ENCODE results near the gene CEBPZ.
"Not testable (repeated sequence)": the region's sequence is repeated elsewhere in the genome, so short reads cannot be mapped to it uniquely, and the experiment has no call there.

CEBPZ gene

DNA sequence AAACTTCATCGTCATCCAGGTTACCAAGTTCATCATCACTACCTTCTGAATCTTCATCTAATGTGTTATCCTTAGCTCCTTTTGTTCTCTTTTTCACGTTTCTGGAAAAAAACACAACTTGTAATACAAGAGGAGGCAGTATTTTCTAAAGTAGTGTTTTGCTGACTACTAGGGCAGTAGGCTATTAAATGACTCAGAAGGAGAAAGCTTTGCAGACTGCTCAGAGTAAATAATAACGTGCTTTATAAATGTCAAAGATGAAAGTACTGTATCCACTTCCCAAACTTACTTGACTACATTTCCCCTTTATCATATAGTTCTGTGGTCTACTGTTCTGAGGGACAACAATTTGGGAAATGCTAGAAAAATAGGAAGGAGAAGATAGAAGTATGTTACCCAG is 19.5 kb downstream of the CEBPZ start:
- DNase-seq = no peak

DNA sequence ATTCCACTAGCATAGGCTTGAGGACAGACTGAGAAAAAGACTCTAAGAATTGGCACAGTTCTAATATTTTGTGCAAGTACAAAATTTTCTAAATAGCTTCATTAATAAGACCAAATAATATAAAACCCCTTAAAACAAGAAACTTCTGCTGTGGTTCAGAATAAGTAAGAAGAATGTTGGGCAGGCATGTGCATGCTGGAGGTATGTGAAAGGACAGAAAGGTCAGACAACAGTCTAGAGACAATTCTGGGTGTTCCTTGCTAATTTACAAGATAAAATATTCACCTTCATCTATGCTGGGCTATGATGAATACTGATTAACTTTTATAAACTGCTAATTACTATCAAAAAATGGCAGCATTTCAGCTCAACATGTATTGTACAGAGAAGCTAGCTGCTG is 20.2 kb downstream of the CEBPZ start:
- DNase-seq = no peak

DNA sequence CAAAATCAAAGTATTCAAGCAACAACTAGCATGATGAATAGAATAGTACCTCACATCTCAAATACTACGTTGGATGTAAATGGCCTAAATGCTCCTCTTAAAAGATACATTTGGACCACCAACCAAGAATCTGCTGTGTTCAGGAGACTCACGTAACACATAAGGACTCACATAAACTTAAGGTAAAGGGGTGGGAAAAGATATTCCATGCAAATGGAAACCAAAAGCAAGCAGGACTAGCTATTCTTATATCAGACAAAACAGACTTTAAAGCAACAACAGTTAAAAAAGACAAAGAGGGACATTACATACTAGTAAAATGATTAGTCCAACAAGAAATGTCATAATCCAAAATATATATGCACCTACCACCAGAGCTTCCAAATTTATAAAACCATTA is 24.6 kb downstream of the CEBPZ start:
- not testable (repeated sequence) for DNase-seq

DNA sequence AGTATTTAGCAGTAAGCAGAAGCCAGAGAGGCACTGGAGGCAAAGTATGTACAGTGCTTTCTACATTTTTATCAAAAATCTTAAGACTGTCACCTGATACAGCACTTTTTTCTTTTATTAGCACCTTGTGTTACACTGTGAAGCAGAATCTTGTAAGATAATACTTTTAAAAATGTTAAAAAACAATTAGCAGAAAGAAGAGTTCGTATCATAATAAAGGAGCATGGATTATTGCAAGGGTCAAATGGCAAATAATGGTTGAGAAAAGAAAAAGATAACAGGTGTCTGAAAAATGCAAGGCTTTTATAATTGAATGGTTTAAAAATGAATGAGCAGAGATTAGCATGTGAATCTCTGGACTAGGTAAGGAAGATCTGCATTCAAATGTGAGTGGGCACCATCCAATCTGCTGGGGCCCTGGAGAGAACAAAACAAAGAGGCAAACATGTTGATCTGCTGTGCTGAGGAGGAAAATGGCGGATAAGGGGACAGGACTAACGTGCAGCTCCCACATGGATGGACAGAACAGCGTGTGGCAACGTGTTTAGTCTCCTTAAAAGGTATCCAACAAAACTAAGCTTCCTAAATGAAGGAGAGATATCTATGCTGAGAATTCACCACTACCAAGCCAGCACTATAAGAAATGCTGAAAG is 25.6 kb downstream of the CEBPZ start:
- DNase-seq = no peak

DNA sequence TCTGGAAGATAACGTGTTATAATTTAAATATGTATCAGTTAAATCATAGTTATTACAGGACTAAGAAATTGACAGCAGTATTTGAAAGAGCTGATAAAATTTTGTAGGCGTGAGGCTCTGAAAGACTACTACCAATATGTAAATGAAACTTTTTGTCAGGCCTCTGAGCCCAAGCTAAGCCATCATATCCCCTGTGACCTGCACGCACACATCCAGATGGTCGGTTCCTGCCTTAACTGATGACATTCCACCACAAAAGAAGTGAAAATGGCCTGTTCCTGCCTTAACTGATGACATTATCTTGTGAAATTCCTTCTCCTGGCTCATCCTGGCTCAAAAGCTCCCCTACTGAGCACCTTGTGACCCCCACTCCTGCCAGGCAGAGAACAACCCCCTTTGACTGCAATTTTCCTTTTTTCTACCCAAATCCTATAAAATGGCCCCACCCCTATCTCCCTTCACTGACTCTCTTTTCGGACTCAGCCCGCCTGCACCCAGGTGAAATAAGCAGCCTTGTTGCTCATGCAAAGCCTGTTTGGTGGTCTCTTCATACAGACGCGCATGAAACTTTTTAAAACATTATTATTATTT is 26.2 kb downstream of the CEBPZ start:
- not testable (repeated sequence) for DNase-seq

DNA sequence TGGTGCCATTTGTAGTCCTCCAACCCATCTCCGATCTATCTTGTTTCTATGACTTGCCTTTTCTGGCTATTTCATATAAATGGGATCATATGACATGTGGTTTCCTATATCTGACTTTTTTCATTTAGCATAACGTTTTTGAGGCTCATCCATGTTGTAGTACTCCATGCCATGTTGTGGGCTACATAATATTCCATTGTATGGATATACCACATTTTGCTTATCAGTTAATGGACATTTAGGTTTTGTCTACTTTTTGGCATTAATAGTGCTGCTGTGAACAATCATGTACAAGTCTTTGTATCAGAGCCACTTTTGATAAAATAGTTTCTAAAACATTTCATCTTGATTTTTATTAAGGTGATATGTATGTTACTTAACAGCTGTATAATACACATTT is 27.7 kb downstream of the CEBPZ start:
- no peak for DNase-seq

DNA sequence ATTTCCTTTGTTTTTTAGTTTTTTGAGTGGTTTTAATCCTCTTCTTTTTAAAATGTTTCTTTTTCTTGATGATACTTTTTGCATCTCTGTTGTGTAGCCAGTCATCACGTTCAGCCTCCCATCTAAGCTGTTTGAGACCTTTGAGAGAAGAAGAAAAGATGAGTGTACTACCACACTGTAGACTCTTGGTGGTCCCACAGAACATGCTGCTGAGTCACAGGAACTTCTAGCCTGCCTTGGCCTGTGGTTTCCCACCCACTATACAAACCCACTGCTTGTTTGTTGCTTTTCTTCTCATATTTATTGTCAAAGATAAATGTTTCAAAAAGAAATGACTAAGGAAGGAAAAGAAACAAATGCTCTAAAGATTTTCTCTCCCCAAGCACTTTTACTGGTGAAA is 29.6 kb downstream of the CEBPZ start:
- DNase-seq = no peak

DNA sequence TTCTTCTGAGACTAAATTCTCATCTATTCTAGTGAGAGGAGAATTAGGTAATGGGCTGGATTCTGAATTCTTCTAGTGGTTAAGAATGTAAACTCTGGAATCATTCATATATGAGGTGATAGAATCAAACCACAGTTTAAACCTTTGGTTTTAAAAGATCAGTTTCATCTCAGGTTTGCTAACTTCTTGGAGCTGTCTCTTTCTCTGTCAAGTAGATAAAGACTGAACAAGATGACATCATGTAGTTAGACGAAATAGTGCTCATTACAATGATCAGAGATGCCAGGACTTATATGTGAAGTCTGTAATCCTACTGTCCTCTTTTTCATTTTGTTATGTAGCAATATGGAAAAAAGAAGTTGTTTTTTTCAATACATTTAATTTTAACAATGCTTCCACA is 30.2 kb downstream of the CEBPZ start:
- no peak for DNase-seq

DNA sequence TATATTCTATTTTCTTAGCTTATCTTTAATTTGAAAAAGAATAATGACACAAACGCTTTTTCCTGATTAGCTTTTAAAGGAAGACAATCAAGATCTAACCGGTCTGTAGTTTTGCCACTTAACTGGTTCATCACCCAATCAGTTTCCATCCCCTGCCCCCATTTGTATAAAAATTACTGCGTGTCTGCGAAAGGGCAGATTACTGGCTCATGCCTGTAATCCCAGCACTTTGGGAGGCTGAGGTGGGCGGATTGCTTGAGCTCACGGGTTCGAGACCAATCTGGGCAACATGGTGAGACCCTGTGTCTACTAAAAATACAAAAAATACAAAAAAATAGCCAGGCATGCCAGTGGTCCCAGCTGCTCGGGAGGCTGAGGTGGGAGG is 32.7 kb downstream of the CEBPZ start:
- DNase-seq = no peak

DNA sequence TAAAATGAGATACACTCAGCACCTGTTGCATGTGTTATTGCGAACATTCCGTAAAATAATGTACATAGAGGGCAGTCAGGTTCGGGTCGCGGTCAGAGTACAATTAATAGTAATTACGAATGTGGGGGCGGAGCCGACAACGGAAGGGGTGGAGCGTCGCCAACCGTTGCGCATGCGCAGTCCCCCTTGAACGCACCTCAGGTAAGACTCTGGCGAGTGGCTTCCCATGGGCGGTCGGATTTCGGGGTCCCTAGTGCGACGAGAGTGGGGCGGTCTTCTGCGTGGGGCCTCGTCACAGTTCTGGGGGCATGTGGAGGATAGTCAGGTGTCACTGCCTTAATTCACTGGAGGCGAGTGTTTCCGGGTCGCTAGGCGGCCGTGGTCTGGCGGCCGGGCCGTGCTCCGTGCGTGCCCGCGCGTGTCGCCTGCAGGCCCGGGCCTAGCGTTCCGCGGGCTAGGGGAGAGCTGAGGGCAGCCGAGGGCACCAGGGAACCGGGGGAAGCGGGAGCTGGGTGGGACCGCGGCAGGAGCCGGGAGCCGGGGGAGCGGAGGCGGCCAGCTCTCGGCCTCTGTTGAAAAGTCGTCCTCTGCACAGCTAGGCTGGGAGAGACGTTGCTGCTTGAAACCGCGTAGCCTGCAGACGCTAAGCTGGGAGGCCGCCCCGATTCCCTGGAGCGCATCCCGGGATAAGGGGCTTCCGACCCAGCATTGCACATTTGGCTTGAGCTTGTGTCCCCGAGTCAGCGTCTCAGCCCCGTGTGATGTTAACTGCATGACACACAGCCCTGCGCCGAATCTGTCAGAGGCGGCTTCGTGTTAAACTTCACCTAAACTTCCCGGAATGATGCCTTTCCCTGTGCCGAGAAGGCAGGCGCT is 34.8 kb downstream of the CEBPZ start, which contains the start of gene CEBPZOS:
CEBPZOS (plus strand) TSS at position 177 of the 876 bp plus-strand sequence. CDS start 3,209 bp downstream, outside the sequence.
- peak; percentile 74 for DNase-seq

DNA sequence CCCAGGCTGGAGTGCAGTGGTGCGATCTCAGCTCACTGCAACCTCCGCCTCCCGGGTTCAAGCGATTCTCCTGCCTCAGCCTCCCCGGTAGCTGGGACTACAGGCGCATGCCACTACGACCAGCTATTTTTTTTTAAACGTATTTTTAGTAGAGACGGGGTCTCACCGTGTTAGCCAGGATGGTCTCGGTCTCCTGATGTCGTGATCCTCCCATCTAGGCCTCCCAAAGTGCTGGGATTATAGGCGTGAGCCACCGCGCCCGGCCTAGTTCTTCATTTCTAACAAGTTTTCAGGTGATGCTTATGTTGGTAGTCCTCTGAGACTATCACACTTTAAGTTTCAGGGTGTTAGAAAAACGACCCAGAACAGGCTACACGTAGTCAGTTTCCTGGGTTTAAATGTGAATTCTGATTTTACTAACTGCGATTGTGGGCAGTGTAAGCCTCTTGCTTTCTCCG is 35.5 kb downstream of the CEBPZ start:
- not testable (repeated sequence) for DNase-seq

DNA sequence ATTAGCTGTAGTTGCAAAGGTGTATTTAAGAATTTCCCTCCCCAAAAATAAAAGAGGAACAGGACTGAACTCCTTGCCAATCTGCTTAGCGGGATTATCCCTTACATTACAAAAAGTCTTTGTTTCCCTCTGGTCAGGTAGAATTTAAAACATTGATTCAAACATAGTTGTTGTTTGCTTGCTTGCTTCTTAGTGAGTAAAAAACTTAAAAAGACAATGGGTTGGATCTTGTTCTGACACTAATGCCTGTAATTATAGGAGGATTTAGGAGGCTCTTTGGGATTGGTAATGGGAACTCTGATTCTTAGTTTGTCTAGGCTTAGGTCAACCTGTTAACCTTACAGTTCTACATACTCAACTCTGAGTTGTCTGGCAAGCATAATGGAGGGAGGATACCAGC is 38.8 kb downstream of the CEBPZ start:
- DNase-seq = no peak

DNA sequence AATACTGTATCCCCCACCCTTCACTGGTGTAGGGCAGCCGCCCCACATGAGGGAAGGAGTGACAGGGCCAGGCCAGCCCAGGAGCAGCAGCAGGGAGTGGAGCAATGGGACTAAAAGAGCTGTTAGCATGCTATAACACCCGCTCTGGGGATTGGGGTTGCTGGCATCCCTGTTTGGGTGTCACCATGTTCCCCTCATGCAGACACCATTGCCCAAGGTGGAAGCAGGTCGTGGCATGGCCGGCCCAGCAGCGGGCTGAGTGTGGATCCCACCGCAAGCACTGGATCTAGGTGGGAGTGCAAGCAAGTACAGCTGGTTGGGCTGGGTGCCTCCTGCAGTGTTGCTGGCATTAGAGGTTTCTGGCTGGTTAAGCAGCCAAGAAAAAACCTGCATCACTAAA is 39.6 kb downstream of the CEBPZ start:
- no peak for DNase-seq

DNA sequence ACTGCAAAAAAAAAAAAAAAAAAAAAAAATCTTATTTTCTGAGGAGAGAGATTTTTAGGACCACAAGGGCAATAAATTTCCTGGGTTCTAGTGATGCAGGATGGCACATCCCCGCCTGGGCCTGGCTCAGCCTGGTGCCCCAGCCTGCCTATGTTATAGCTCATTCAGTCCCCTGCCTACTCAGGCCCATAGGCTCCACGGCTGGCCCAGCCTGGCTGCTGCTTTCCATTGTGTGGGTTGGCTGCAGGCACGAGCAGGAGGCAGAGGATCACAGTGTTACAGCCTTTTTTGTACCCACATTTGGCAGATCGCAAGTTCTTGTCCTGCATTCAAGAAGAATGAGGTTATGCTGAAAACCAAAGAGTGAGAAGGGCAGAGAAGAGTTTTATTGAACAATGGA is 40.1 kb downstream of the CEBPZ start:
- no peak for DNase-seq

DNA sequence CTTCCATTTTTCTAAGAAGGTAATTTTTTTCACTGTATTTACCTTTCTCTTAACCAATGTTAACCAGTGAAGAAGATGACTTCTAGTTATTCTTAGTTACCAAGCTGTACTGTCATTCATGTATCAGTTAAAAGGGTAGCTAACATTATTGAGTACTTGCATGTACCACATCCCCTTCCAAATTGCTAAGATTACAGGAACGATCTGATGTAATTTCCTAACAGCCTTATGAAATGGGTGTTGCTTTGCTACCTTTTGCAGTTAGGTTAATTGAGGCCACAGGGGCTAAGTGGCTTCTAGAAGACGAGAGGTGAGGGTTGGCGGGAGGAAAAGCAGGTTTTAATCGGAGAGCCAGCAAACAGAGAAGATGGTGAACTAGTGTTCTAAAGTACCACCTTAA is 41.1 kb downstream of the CEBPZ start:
- DNase-seq = no peak

DNA sequence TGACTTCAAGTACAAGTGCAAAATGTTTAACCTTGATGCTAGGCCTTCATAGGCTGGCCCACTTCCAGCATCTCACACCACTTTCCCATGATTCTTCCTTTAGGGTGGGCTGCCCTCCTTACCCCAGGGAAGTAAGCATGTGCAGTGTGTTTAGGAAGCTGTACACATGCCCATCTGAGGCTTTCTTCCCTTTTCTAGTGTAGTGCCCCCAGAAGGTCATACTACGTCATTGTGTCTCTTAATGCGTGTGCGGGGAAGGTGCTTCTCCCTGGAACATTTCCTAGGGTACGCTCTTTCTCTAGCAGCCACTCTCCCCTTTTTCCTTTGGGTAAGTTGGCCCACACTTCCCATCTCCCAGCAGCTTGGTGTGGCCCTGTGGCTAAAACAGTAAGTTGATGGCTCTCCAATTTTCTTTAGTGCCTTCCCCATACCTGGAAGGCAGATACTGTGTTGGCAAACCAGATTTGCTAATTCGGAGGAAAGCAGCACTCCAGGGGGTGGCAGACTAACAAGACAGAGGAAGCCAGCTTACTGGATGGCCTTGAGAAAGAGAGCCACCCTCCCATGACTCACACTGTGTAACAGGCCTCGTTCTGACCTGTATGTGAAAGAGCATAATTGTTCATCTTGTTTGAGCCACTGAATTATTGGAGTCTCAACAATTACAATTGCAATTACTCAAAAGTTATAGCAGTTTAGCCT is 41.8 kb downstream of the CEBPZ start:
- peak; percentile 16 for DNase-seq

DNA sequence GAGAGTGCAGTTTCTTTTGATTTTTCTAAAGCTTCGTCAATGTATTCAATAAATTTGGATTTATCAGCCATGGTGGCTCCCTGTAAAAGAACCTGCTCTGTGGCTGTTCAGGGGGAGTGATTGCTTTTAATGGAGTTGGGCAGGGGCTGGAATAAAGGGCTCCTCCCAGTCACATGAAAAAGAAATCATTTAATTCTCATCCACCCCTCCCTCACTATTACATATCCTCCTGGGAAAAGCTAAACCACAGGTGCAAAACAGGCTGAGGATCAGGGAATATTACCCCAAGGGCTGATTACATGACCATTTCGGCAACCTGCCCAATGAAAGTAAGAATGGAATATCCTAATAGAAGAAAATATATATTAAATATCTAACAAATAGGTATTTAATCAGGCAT is 42.8 kb downstream of the CEBPZ start, which contains the start of gene SULT6B1:
SULT6B1 (minus strand) TSS at position 101 of the 400 bp plus-strand sequence; CDS start at position 71, 30 bp downstream.
- DNase-seq = no peak

DNA sequence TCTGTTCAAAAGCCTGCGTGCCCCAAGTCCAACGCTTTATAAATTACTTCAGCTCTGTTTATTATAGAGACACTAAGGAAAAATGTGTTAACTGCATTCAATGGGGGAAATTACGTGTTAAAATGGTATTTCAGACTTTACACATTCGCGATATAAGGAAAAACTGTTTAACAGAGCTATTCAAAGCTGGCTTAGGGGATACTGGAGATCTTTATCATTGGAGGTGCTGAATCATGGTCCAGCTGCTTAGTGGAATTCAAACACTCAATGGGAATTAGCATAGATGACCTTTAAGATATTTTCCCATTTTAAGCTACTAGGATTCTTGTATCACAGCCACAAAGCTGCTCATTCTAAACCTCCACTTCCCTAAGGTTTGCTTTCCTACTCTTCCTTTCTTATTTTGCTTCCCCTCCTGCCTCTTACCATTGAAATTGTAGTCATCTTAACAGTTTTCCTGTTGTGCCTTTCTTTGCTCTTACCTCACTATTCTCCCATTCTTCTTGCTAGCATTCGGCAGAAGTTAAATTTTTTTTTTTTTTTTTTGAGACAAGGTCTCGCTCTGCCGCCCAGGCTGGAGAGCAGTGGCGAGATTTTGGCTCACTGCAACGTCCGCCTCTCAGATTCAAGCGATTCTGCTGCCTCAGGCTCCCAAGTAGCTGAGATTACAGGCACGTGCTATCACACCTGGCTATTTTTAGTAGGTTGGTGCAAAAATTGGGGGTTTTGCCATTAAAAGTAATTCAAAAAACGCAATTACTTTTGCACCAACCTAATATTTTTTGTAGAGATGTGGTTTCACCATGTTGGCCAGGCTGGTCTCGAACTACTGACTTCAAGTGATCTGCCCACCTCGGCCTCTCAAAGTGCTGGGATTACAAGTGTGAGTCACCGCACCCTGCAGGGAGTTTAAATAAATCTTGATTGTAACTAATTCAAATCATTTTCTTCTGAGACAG is 49.4 kb downstream of the CEBPZ start:
- no peak for DNase-seq

DNA sequence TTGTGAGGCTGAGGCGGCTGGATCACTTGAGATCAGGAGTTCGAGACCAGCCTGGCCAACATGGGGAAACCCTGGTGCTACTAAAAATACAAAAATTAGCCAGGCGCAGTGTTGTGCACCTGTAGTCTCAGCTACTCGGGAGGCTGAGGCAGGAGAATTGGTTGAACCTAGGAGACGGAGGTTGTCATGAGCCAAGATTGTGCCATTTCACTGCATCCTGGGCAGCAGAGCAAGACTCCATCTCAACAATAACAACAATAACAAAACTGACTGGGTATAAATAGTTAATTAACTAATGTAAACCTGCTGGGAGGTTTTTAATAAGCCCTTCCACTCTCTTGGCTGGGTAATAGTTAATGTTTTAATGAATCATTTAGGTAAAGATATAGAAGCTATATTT is 50.8 kb downstream of the CEBPZ start:
- no peak for DNase-seq

DNA sequence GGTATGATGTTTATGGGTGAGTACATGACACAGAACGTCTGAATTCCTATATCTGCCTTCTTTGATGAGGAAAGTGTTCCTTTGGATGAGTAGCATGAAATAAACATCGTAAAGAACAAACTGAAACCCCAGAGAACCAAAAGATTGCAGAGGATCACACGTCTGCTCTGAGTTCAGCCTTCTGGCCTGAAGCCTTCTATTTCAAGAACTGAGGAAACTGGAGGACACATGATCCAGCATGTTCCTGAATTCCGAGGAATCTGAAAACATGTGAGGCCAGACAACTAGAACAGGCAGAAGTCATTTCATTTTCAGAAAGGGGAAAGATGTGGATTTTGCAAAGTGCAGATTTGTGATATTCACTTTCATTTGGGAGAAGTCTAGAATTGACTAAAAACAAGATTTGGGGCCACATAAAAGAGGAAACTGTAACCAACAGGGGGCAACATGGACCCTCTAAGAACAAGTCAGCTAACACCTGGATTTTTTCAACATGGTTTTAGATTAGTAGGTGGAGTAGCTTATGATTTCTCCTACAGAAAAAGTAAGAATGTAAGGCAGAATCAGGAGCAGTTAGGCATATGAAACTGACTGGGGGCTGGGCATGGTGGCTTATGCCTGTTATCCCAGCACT is 51.3 kb downstream of the CEBPZ start:
- no peak for DNase-seq

DNA sequence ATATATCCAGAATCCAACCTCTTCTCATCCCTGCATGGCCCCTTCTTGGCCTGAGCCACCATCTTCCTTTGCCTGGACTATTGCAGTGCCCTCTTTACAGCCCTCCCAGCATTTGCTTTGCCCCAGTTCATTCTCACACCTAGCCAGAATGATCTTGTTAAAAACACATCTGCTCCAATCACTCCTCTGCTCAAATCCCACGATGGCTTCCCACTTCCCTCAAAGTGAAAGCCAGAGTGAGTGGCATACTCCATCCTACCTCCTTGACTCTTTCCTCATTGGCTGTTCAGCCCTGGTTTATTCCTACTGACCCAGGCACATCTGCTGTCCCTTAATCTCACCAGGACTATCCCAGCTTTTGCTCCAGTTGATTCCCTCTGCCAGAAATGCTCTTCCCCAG is 57.7 kb downstream of the CEBPZ start:
- DNase-seq = no peak

DNA sequence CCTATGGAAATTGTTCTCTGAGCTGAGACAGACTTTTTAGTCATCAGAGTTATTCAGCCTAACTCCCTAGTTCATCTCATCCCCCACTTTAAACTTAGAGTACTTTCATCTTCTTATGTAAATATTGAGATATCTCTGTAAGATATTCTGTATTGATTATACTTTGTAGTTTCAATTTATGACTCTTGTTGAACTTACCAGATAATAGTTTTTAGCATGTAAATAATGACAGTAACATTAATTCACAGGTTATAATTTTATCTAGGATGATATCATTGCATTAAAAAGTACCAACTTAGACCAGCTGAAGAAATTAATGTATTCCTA is 59.8 kb downstream of the CEBPZ start:
- no peak for DNase-seq
